ACHN (cell line): Measurements from ENCODE around the gene CAV3.
A peak's percentile ranks its signal among the peaks of the same experiment; 100 is the strongest.

Experiments used
- DNase-seq: peaks from one replicate; pipeline ENCODE4 v3.0.0-alpha.2; 2015
- in situ Hi-C: cut with HindIII; loops from 2 replicates; pipeline ENCODE4 v1.10.0; 2017; ENCODE audit warnings: low sequenced_read_pairs, low pct_ligation_motif_present, low pct_unique_long_range_greater_than_20kb

The CAV3 gene

GRCh38 chr3:8777201-8777977 is 43.8 kb downstream of the CAV3 start:
- no peak for DNase-seq
- in situ Hi-C loops, result no loop called here

- no peak for DNase-seq
- in situ Hi-C loops, result no loop called here
Observed at GRCh38 chr3:8777978-8778267, 44.3 kb downstream of the CAV3 start.

- no peak for DNase-seq
Observed at GRCh38 chr3:8778475-8778874, 44.9 kb downstream of the CAV3 start.

GRCh38 chr3:8780279-8780678 is 46.7 kb downstream of the CAV3 start:
- in situ Hi-C loops, result no loop called here
- DNase-seq, result no peak

More at GRCh38 chr3:8778475-8778874, 44.9 kb downstream of the CAV3 start:
- in situ Hi-C loops, result no loop called here

- in situ Hi-C loops, result no loop called here
Observed at GRCh38 chr3:8784676-8785435, 51.3 kb downstream of the CAV3 start.

GRCh38 chr3:8790529-8790928 is 56.9 kb downstream of the CAV3 start:
- no peak for DNase-seq

More at GRCh38 chr3:8784676-8785435, 51.3 kb downstream of the CAV3 start:
- DNase-seq, result no peak

GRCh38 chr3:8793242-8793641 is 59.6 kb downstream of the CAV3 start:
- DNase-seq, result peak; percentile 54
- in situ Hi-C loops, result no loop called here

More at GRCh38 chr3:8790529-8790928, 56.9 kb downstream of the CAV3 start:
- in situ Hi-C loops, result no loop called here

- in situ Hi-C loops, result no loop called here
- DNase-seq, result no peak
Observed at GRCh38 chr3:8794247-8794646, 60.6 kb downstream of the CAV3 start.
